IMR-90 (cell line): ENCODE results near the gene GRIN2A. TPM values are rescaled to one million over a fixed set of nuclear protein-coding genes. Genes with fewer than 3 reads are reported as not detected.

Experiments
- ATAC-seq: fragments of 200-7000 bp; cut with Tn5 transposase; 2 replicates; pipeline ENCODE4 v1.9.1; 2020; ENCODE audit warnings: low read depth, mild to moderate bottlenecking, moderate library complexity
- BruUV-seq: library from RNA; stranded (reverse); fragments of 400-500 nt; replicated peaks from 2 replicates; lab custom pipeline; 2021; lab: Mats Ljungman, UMichigan
- CTCF ChIA-PET: fragments of 300-600 bp; formaldehyde crosslinking; extraction: SDS; loops from one replicate; lab custom pipeline; 2021; ENCODE audit warnings: antibody characterized with exemption; lab: Yijun Ruan, JAX
- POLR2A ChIA-PET: fragments of 300-600 bp; sonication (Branson Sonifier 250); formaldehyde crosslinking; loops from one replicate; lab custom pipeline; 2022; ENCODE audit warnings: antibody characterized with exemption; ENCODE audit not compliant: unreplicated experiment; lab: Charles Lee
- DNase-seq: peaks from one replicate; pipeline ENCODE4 v3.0.0; 2013
- H2AFZ ChIP-seq: replicated peaks from 2 replicates; pipeline ENCODE3; 2013; ENCODE audit warnings: low read length, mild to moderate bottlenecking; ENCODE audit not compliant: poor library complexity
- H2AK5ac ChIP-seq: 2 replicates; pipeline ENCODE4 v1.6.1; 2013; ENCODE audit warnings: low read depth, low read length, inconsistent platforms
- H2AK9ac ChIP-seq: replicated peaks from 2 replicates; pipeline ENCODE3; 2013; ENCODE audit warnings: mild to moderate bottlenecking, low read depth, low read length, moderate library complexity; ENCODE audit not compliant: poor library complexity
- H2BK120ac ChIP-seq: 2 replicates; pipeline ENCODE4 v1.6.1; 2013; ENCODE audit warnings: low read depth, low read length, inconsistent platforms
- H2BK15ac ChIP-seq: 3 replicates; pipeline ENCODE4 v1.6.1; 2013; ENCODE audit warnings: low read depth, low read length, inconsistent platforms
- H2BK20ac ChIP-seq: 2 replicates; pipeline ENCODE4 v1.6.1; 2013; ENCODE audit warnings: low read depth, mild to moderate bottlenecking, inconsistent platforms, low read length, moderate library complexity
- H2BK5ac ChIP-seq: 2 replicates; pipeline ENCODE4 v1.6.1; 2013; ENCODE audit warnings: mild to moderate bottlenecking, low read depth, low read length, inconsistent platforms; ENCODE audit not compliant: poor library complexity, severe bottlenecking
- H3K14ac ChIP-seq: replicated peaks from 2 replicates; pipeline ENCODE4 v1.6.1; 2013; ENCODE audit warnings: low read depth, low read length, inconsistent platforms
- H3K18ac ChIP-seq: 2 replicates; pipeline ENCODE4 v1.6.1; 2013; ENCODE audit warnings: low read depth, low read length, control low read depth
- H3K23ac ChIP-seq: 2 replicates; pipeline ENCODE4 v1.6.1; 2013; ENCODE audit warnings: low read depth, low read length, inconsistent platforms
- H3K27ac ChIP-seq: 2 replicates; pipeline ENCODE4 v1.5.1; 2013; ENCODE audit warnings: mild to moderate bottlenecking, control low read depth, low read length; ENCODE audit not compliant: insufficient read depth
- H3K27me3 ChIP-seq: 2 replicates; pipeline ENCODE4 v1.6.1; 2013; ENCODE audit warnings: low read length; ENCODE audit not compliant: control insufficient read depth, insufficient read depth
- H3K36me3 ChIP-seq: 2 replicates; pipeline ENCODE4 v1.6.1; 2013; ENCODE audit warnings: low read length, mixed read lengths; ENCODE audit not compliant: control insufficient read depth, insufficient read depth
- H3K4ac ChIP-seq: 2 replicates; pipeline ENCODE4 v1.6.1; 2013; ENCODE audit warnings: low read depth, low read length, inconsistent platforms
- H3K4me1 ChIP-seq: 2 replicates; pipeline ENCODE4 v1.6.1; 2013; ENCODE audit warnings: low read length, mixed read lengths; ENCODE audit not compliant: control insufficient read depth, insufficient read depth
- H3K4me2 ChIP-seq: 2 replicates; pipeline ENCODE4 v1.6.1; 2013; ENCODE audit warnings: low read depth, mild to moderate bottlenecking, control low read depth, low read length, moderate library complexity
- H3K4me3 ChIP-seq: 2 replicates; pipeline ENCODE4 v1.5.1; 2013; ENCODE audit warnings: low read depth, mild to moderate bottlenecking, control low read depth, low read length, moderate library complexity; ENCODE audit not compliant: insufficient read depth
- H3K56ac ChIP-seq: 2 replicates; pipeline ENCODE4 v1.6.1; 2013; ENCODE audit warnings: low read length, inconsistent platforms; ENCODE audit not compliant: insufficient read depth; ENCODE audit errors: extremely low read depth
- H3K79me1 ChIP-seq, 2 experiments: 2 replicates each; pipeline ENCODE4 v1.6.1; 2013; ENCODE audit warnings: low read length in 2 of 2, inconsistent platforms in 1 of 2, low read depth in 1 of 2
- H3K9ac ChIP-seq: 2 replicates; pipeline ENCODE4 v1.6.1; 2013; ENCODE audit warnings: low read depth, low read length, control low read depth
- H3K9me1 ChIP-seq: 2 replicates; pipeline ENCODE4 v1.6.1; 2013; ENCODE audit warnings: low read length, inconsistent platforms; ENCODE audit not compliant: insufficient read depth
- H3K9me3 ChIP-seq: 2 replicates; pipeline ENCODE4 v1.6.1; 2013; ENCODE audit warnings: low read length; ENCODE audit not compliant: control insufficient read depth, insufficient read depth
- H4K20me1 ChIP-seq: 2 replicates; pipeline ENCODE4 v1.6.1; 2013; ENCODE audit warnings: low read length, inconsistent platforms; ENCODE audit not compliant: insufficient read depth
- H4K5ac ChIP-seq: 2 replicates; pipeline ENCODE4 v1.6.1; 2013; ENCODE audit warnings: mild to moderate bottlenecking, low read depth, low read length, control low read depth
- H4K8ac ChIP-seq, 2 experiments: 2 replicates each; pipeline ENCODE4 v1.6.1; 2013; ENCODE audit warnings: low read depth in 2 of 2, low read length in 2 of 2, control low read depth in 1 of 2, inconsistent platforms in 1 of 2
- H4K91ac ChIP-seq: 2 replicates; pipeline ENCODE4 v1.6.1; 2013; ENCODE audit warnings: low read depth, low read length, inconsistent platforms; ENCODE audit not compliant: insufficient read depth
- MAFK ChIP-seq: IDR thresholded peaks from 2 replicates; pipeline ENCODE4 v1.6.1; 2012; ENCODE audit warnings: low read depth, low read length, improper control_type of control experiment
- MAZ ChIP-seq: IDR thresholded peaks from 2 replicates; pipeline ENCODE4 v1.6.1; 2012; ENCODE audit warnings: low read depth, mild to moderate bottlenecking, low read length, improper control_type of control experiment, moderate library complexity, borderline replicate concordance
- RCOR1 ChIP-seq: IDR thresholded peaks from 2 replicates; pipeline ENCODE4 v1.6.1; 2012; ENCODE audit warnings: mild to moderate bottlenecking, low read length, improper control_type of control experiment; ENCODE audit not compliant: insufficient replicate concordance
- RFX5 ChIP-seq: IDR thresholded peaks from 2 replicates; pipeline ENCODE4 v1.8.0; 2012; ENCODE audit warnings: low read depth, mild to moderate bottlenecking, low read length, moderate library complexity
- USF2 ChIP-seq: fragments of 150-350 bp; IDR thresholded peaks from 2 replicates; pipeline ENCODE4 v1.6.1; 2017; ENCODE audit warnings: mild to moderate bottlenecking, antibody characterized with exemption, low read length, low read depth
- WGBS, 2 experiments: methylation state at CpG; one replicate each; pipeline versions ENCODE4 v1.1.5 to v1.1.7; 2013; ENCODE audit warnings: missing lambda C conversion rate in 2 of 2; ENCODE audit not compliant: insufficient read length in 1 of 2; ENCODE audit errors: extremely low coverage in 2 of 2; 5-methylcytosine and 5-hydroxymethylcytosine counted together
- dilution Hi-C: fragments of 300-500 bp; cut with HindIII; formaldehyde crosslinking; loops from one replicate; pipeline ENCODE4 v1.14.3; 2018; ENCODE audit warnings: low sequenced_read_pairs; ENCODE audit not compliant: unreplicated experiment
- in situ Hi-C: fragments of 300-500 bp; cut with MboI; formaldehyde crosslinking; loops from 3 replicates; pipeline ENCODE4 v1.14.3; 2019; ENCODE audit warnings: low sequenced_read_pairs, inconsistent platforms, mixed read lengths
- intact Hi-C: fragments of 100-400 bp; cut with micrococcal nuclease; formaldehyde crosslinking; loops from 2 replicates; pipeline ENCODE4 v1.10.0; 2022
- polyA plus RNA-seq, 3 experiments: library from polyadenylated mRNA; depleted of rRNA; stranded (reverse); fragments of >200 nt; gene quantifications; 2 replicates each; pipeline ENCODE4 v1.2.3, GENCODE V29; 2012; ENCODE audit warnings: low replicate concordance in 1 of 3
- total RNA-seq: library from RNA; depleted of rRNA; stranded (reverse); fragments of >200 nt; gene quantifications from 2 replicates; pipeline ENCODE4 v1.2.3, GENCODE V29; 2012

GRIN2A gene
- total and polyA plus RNA-seq, 2 of the 4 experiments (the other 2 are of a cell fraction): under 0.01 TPM; not detected in 1

GRCh38 chr16:9843424-9844018, 338.7 kb downstream of the GRIN2A start:
- H3K36me3 ChIP-seq: no peaks in the 10 kb centered on the region
- H3K23ac ChIP-seq: no peak overlapping the region
- no peaks in the 10 kb centered on the region for H4K20me1 ChIP-seq
- intact Hi-C loops: no loop called here
- H3K4me1 ChIP-seq: no peaks in the 10 kb centered on the region
- H2BK5ac ChIP-seq: no peak overlapping the region
- H3K18ac ChIP-seq: no peak overlapping the region
- ChIA-PET POLR2A (no interaction called here), CTCF (no interaction called here)
- dilution Hi-C loops: no loop called here
- TF ChIP-seq USF2 (no peak), MAZ (no peak), RCOR1 (no peak), MAFK (no peak), RFX5 (no peak)
- in situ Hi-C loops: no loop called here
- BruUV-seq: no TSS peak
- no peak for ATAC-seq
- H3K14ac ChIP-seq: no peak overlapping the region
- H2BK120ac ChIP-seq: no peak overlapping the region
- no peak overlapping the region for H3K4me3 ChIP-seq
- H4K5ac ChIP-seq: no peak overlapping the region
- peaks cover 8% of the 10 kb centered on the region for H3K9me3 ChIP-seq
- no peak overlapping the region for H3K56ac ChIP-seq
- H4K91ac ChIP-seq: no peak overlapping the region
- DNase-seq: no peak
- H3K27me3 ChIP-seq: no peaks in the 10 kb centered on the region
- no peak overlapping the region for H3K9ac ChIP-seq
- H2AK9ac ChIP-seq: no peak overlapping the region
- H3K79me1 ChIP-seq: no peaks in the 10 kb centered on the region
- no peak overlapping the region for H2AFZ ChIP-seq
- H2AK5ac ChIP-seq: no peak overlapping the region
- H3K27ac ChIP-seq: no peak overlapping the region
- H2BK15ac ChIP-seq: no peak overlapping the region
- H4K8ac ChIP-seq: no peak overlapping the region
- H3K9me1 ChIP-seq: no peaks in the 10 kb centered on the region
- 40% methylated on average over 2 of the region's 3 CpGs; no CpG with 5 or more reads in 1 of the 2 experiments for WGBS, 2 experiments
- no peak overlapping the region for H3K4ac ChIP-seq
- no peak overlapping the region for H3K4me2 ChIP-seq
- no peak overlapping the region for H2BK20ac ChIP-seq
